GM13976 (cell line): ENCODE measurements around the gene KIAA0513.

Source experiments
- DNase-seq: peaks from one replicate; pipeline ENCODE4 v3.0.0; 2012; ENCODE audit warnings: low spot score
- CTCF ChIP-seq: IDR thresholded peaks from 2 replicates; pipeline ENCODE4 v1.5.1; 2012; ENCODE audit warnings: borderline replicate concordance, mild to moderate bottlenecking; ENCODE audit not compliant: insufficient read depth; ENCODE audit errors: extremely low read depth, missing control alignments, control extremely low read depth
- in situ Hi-C: fragments of 300-500 bp; cut with MboI; formaldehyde crosslinking; loops from one replicate; pipeline ENCODE4 v1.12.0; 2022; ENCODE audit warnings: low sequenced_read_pairs, mixed read lengths, inconsistent platforms; ENCODE audit not compliant: unreplicated experiment

KIAA0513 gene

GRCh38 chr16:85010931-85011845, 16.4 kb upstream of the KIAA0513 start, which contains the start of gene ZDHHC7:
TSS of gene ZDHHC7 (minus strand) at chr16:85011535. CDS start at chr16:84990618, 20,917 bp downstream.
- no peak for TF ChIP-seq CTCF
- DNase-seq: peak; percentile 96
- in situ Hi-C loops: no loop called here

GRCh38 chr16:85011846-85012284, 15.7 kb upstream of the KIAA0513 start:
- in situ Hi-C loops: no loop called here
- DNase-seq: no peak

GRCh38 chr16:85014311-85014710, 13.3 kb upstream of the KIAA0513 start:
- in situ Hi-C loops: no loop called here
- DNase-seq: no peak
- no peak for TF ChIP-seq CTCF

More at GRCh38 chr16:85011846-85012284, 15.7 kb upstream of the KIAA0513 start:
- no peak for TF ChIP-seq CTCF

- TF ChIP-seq CTCF: no peak
- in situ Hi-C loops: no loop called here
- DNase-seq: no peak
These were observed 12.0 kb upstream of the KIAA0513 start for GRCh38 chr16:85015481-85016187.

GRCh38 chr16:85017151-85017550, 10.4 kb upstream of the KIAA0513 start:
- DNase-seq: peak; percentile 40
- in situ Hi-C loops: no loop called here

More at GRCh38 chr16:85017151-85017550, 10.4 kb upstream of the KIAA0513 start:
- no peak for TF ChIP-seq CTCF
